ENCODE results near the gene SEC14L3. TPM values are rescaled to one million over a fixed set of nuclear protein-coding genes. Genes with fewer than 3 reads are reported as not detected.
A peak's percentile ranks its signal among the peaks of the same experiment; 100 is the strongest.

Gene SEC14L3
- total RNA-seq, 2 donors from 2014 or later, result not detected

DNA sequence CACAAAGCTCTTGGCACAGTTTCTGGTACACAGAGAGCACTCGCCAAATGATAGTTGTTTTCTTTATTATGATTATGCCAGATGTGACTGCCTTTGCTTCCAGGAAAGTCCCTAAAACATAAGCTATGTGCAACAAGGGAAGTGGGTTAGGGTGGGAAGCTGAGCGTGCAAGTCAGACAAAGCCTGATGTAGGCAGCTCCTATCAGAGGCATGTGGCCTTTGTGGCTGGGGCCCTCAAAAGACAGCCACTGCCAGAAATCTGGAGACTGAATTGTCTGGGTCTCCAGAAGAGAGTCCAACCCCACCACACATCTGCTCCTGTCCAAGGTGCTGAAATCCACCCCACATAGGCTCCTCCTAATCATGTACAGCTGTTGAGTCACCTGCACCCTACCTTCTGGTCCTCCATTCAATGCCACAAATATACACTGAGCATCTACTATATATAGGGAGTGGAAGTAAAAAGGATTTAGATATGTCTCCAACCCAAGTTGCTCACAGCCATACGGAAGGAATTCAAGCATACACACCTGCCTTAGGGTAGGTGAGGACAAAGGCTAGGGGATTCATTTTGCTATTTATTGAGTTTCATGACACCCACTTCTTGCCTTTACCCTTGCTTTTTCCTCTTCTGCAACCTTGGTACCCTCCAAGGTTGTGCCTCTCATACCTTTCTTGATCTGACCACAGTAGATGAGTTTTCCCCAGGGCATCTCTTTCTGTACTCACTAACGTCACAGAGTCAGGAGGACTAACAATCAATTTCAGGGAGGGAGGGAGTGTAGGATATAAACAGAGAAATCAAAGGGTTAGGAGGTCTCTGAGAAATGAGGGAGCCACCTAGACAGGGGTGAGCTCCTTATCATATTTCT, 12.4 kb downstream of the SEC14L3 start:
- ATAC-seq, result no peak

GRCh38 chr22:30457981-30458380, 13.8 kb downstream of the SEC14L3 start:
- TF ChIP-seq, protein P1, sequence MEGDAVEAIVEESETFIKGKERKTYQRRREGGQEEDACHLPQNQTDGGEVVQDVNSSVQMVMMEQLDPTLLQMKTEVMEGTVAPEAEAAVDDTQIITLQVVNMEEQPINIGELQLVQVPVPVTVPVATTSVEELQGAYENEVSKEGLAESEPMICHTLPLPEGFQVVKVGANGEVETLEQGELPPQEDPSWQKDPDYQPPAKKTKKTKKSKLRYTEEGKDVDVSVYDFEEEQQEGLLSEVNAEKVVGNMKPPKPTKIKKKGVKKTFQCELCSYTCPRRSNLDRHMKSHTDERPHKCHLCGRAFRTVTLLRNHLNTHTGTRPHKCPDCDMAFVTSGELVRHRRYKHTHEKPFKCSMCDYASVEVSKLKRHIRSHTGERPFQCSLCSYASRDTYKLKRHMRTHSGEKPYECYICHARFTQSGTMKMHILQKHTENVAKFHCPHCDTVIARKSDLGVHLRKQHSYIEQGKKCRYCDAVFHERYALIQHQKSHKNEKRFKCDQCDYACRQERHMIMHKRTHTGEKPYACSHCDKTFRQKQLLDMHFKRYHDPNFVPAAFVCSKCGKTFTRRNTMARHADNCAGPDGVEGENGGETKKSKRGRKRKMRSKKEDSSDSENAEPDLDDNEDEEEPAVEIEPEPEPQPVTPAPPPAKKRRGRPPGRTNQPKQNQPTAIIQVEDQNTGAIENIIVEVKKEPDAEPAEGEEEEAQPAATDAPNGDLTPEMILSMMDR (IDR thresholded peaks at IDR 0.05), result no peak
- TF ChIP-seq POLR2A (IDR thresholded peaks at IDR 0.05), result no peak
- Histone ChIP-seq H3K27ac (no peak overlapping the region), H3K27me3 (no peaks in the 10 kb centered on the region), H3K9me3 (no peaks in the 10 kb centered on the region), H3K4me1 (peaks cover 8% of the 10 kb centered on the region), H3K4me3 (no peak overlapping the region), H3K36me3 (replicated peaks in 1 of 2; ENCODE audit: insufficient read depth in 1 of 2, low read depth in 2 of 2) (no peaks in the 10 kb centered on the region)
- WGBS, 2 donors, result 79 to 95% methylated on average over 3 to 8 of the region's 8 CpGs
- no peak for ATAC-seq
- intact Hi-C loops (cut with DNase I), result no loop called here
- DNase-seq, result no peak

More for the DNA sequence above, 12.4 kb downstream of the SEC14L3 start:
- TF ChIP-seq POLR2A (IDR thresholded peaks at IDR 0.05), result no peak
- TF ChIP-seq, protein P1 (IDR thresholded peaks at IDR 0.05), result no peak
- no peak overlapping the region for H3K27ac ChIP-seq
- H3K9me3 ChIP-seq, result no peaks in the 10 kb centered on the region
- intact Hi-C loops (cut with DNase I), result no loop called here
- no peak for DNase-seq
- 50 to 56% methylated on average over 4 of the region's 4 CpGs for WGBS, 2 donors
- H3K36me3 ChIP-seq (replicated peaks in 1 of 2; ENCODE audit: insufficient read depth in 1 of 2, low read depth in 2 of 2), result no peaks in the 10 kb centered on the region
- H3K4me3 ChIP-seq, result no peak overlapping the region
- H3K4me1 ChIP-seq, result peaks cover 8% of the 10 kb centered on the region
- H3K27me3 ChIP-seq, result no peaks in the 10 kb centered on the region

DNA sequence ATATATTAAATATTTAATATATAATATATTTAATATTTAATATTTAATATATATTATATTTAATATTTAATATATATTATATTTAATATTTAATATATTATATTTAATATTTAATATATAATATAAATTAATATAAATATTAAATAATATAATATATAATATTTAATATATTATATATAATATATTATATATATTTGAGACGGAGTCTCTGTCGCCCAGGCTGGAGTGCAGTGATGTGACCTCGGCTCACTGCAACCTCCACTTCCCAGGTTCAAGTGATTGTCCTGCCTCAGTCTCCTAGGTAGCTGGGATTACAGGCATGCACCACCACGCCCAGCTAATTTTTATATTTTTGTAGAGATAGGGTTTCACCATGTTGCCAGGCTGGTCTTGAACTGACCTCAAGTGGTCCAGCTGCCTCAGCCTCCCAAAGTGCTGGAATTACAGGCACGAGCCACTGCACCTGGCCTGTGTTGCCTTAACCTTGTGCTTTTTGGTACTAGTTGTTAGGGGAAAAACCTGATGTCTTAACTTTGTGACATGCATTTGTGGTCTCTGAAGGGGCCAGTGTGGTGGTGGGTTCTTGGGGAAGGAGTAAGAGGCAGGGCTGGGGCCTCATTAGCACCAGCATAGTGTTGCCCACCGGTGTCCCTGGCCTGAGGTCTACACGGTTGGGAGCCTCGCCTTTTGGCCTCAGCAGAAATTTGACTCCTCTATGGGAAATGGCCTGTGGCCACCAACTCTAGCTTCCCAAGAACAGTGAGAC, 16.6 kb downstream of the SEC14L3 start:
- Histone ChIP-seq H3K27ac (no peak overlapping the region), H3K9me3 (no peaks in the 10 kb centered on the region), H3K27me3 (no peaks in the 10 kb centered on the region), H3K4me1 (peaks cover 8% of the 10 kb centered on the region), H3K4me3 (no peak overlapping the region), H3K36me3 (replicated peaks in 1 of 2; ENCODE audit: insufficient read depth in 1 of 2, low read depth in 2 of 2) (no peaks in the 10 kb centered on the region)
- TF ChIP-seq, protein P1 (IDR thresholded peaks at IDR 0.05), result no peak
- TF ChIP-seq POLR2A (IDR thresholded peaks at IDR 0.05), result no peak
- WGBS, 2 donors, result 81 to 85% methylated on average over 8 of the region's 8 CpGs
- no peak for ATAC-seq
- intact Hi-C loops (cut with DNase I), result no loop called here
- DNase-seq, result no peak

DNA sequence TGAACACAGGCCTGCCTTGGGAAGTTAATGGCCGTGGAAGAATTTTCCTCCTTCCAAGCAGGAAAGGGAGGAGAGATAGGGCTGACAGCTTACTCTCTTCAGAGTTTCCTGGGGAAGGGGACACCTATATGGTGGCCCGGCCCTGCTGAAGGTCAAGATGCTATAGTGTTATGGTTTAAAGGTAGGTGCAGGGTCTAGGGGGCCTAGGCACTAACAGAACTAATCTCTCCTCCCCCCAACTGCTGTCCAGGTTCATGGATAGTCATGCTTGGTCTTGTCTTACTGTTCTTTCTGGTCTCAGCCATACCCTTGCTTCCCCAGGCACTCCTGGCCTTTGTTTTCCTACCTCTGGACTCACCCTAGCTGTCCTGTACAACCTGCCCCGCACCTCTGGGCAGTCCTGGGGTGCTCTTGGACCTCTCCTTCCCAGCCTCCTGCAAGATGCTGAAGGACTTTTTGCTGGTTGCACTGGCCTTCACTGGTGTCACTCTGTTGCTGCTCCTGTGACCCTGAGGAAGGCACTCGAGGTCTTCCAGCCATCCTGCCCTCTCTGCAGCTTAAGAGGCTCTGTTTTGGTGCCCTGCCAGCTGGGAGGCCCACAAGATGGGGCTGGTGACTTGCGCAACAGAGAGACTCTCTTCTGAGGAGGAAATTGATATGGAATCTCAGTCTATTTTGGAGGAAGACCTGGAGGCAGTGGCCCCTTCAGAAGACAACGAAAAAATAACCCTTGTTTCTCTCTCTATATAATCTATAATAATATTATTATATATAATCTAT, 17.9 kb downstream of the SEC14L3 start:
- intact Hi-C loops (cut with DNase I), result no loop called here
- no peak for ATAC-seq
- WGBS, 2 donors, result 52 to 63% methylated on average over 5 to 6 of the region's 6 CpGs

More for the DNA sequence above, 17.9 kb downstream of the SEC14L3 start:
- TF ChIP-seq, protein P1 (IDR thresholded peaks at IDR 0.05), result no peak
- TF ChIP-seq POLR2A (IDR thresholded peaks at IDR 0.05), result no peak
- Histone ChIP-seq H3K9me3 (no peaks in the 10 kb centered on the region), H3K27ac (no peak overlapping the region), H3K4me1 (peaks cover 2% of the 10 kb centered on the region), H3K27me3 (no peaks in the 10 kb centered on the region), H3K36me3 (replicated peaks in 1 of 2; ENCODE audit: insufficient read depth in 1 of 2, low read depth in 2 of 2) (no peaks in the 10 kb centered on the region), H3K4me3 (no peak overlapping the region)
- DNase-seq, result peak in 3 of 4 donors; percentile 23 to 43 (median 35)
